ENCODE data around the gene PDE6H. TPM values are rescaled to one million over a fixed set of nuclear protein-coding genes. Genes with fewer than 3 reads are reported as not detected.

PDE6H gene
- total RNA-seq, 2 experiments from 2014 or later, result not detected

GRCh38 chr12:15005064-15005463 is 32.2 kb downstream of the PDE6H start:
- TF ChIP-seq CTCF (IDR thresholded peaks at IDR 0.05), result no peak
- intact Hi-C loops (cut with DNase I, micrococcal nuclease), result no loop called here
- no peaks in the 10 kb centered on the region for H3K4me1 Mint-ChIP-seq (ENCODE audit: low read depth)
- no peak overlapping the region for H3K4me3 Mint-ChIP-seq
- H3K36me3 Mint-ChIP-seq (ENCODE audit: low read depth), result no peaks in the 10 kb centered on the region
- H3K27ac Mint-ChIP-seq, result no peak overlapping the region
- Histone ChIP-seq H3K4me3 (ENCODE audit: low read length) (no peak overlapping the region), H3K4me1 (ENCODE audit: insufficient read depth, low read length) (no peaks in the 10 kb centered on the region), H3K27me3 (ENCODE audit: control insufficient read depth in 1 of 2, insufficient read depth in 2 of 2, low read length in 2 of 2) (peaks cover 20 to 24% of the 10 kb centered on the region in 2 experiments), H3K36me3 (ENCODE audit: insufficient read depth, low read length) (no peaks in the 10 kb centered on the region), H3K9me3 (ENCODE audit: control insufficient read depth in 1 of 2, insufficient read depth in 1 of 2, low read length in 2 of 2) (no peaks in the 10 kb centered on the region), H3K27ac (ENCODE audit: low read depth in 1 of 2, low read length in 2 of 2) (no peak overlapping the region)
- CTCF ChIA-PET, result interaction anchor here (1.4 kb wide), 1 partner anchor 9 kb away, joined by 3 read pairs; no protein-coding TSS in a partner anchor
- ATAC-seq (ENCODE audit: poor library complexity) (no peak), DNase-seq (no peak)
- no peaks in the 10 kb centered on the region for H3K9me3 Mint-ChIP-seq
- POLR2A ChIA-PET, result no interaction called here
- peaks cover 53% of the 10 kb centered on the region for H3K27me3 Mint-ChIP-seq

- CTCF ChIA-PET, result no interaction called here
- POLR2A ChIA-PET, result interaction anchor here (0.7 to 1.3 kb wide), 3 partner anchors 10 to 237 kb away, joined by 3 read pairs; a partner anchor contains a TSS
- H3K4me3 Mint-ChIP-seq, result no peak overlapping the region
Measured at GRCh38 chr12:15007551-15007950, 34.7 kb downstream of the PDE6H start.

GRCh38 chr12:15011162-15011561 is 38.3 kb downstream of the PDE6H start:
- intact Hi-C loops (cut with DNase I, micrococcal nuclease), result loop anchor here in 1 of 2 experiments (5.0 kb wide), 1 partner anchor 206 kb away; no protein-coding TSS in a partner anchor
- DNase-seq (no peak), ATAC-seq (ENCODE audit: poor library complexity) (no peak)
- H3K27me3 ChIP-seq (ENCODE audit: control insufficient read depth in 1 of 2, insufficient read depth in 2 of 2, low read length in 2 of 2), result peaks cover 0 to 9% of the 10 kb centered on the region in 2 experiments
- H3K4me1 Mint-ChIP-seq (ENCODE audit: low read depth), result no peaks in the 10 kb centered on the region
- H3K36me3 ChIP-seq (ENCODE audit: insufficient read depth, low read length), result no peaks in the 10 kb centered on the region
- H3K9me3 ChIP-seq (ENCODE audit: control insufficient read depth in 1 of 2, insufficient read depth in 1 of 2, low read length in 2 of 2), result no peaks in the 10 kb centered on the region
- no peak overlapping the region for H3K4me3 Mint-ChIP-seq
- ChIA-PET POLR2A (interaction anchor here (1.9 kb wide), 1 partner anchor 11 kb away, joined by 5 read pairs; no protein-coding TSS in a partner anchor), CTCF (no interaction called here)
- no peaks in the 10 kb centered on the region for H3K9me3 Mint-ChIP-seq
- no peak overlapping the region for H3K27ac Mint-ChIP-seq
- peaks cover 23% of the 10 kb centered on the region for H3K27me3 Mint-ChIP-seq
- H3K36me3 Mint-ChIP-seq (ENCODE audit: low read depth), result no peaks in the 10 kb centered on the region
- H3K27ac ChIP-seq (ENCODE audit: low read depth in 1 of 2, low read length in 2 of 2), result no peak overlapping the region
- peak; percentile 33 for TF ChIP-seq CTCF (IDR thresholded peaks at IDR 0.05)
- H3K4me3 ChIP-seq (ENCODE audit: low read length), result no peak overlapping the region
- H3K4me1 ChIP-seq (ENCODE audit: insufficient read depth, low read length), result peaks cover 3% of the 10 kb centered on the region

More at GRCh38 chr12:15007551-15007950, 34.7 kb downstream of the PDE6H start:
- peaks cover 20 to 24% of the 10 kb centered on the region in 2 experiments for H3K27me3 ChIP-seq (ENCODE audit: control insufficient read depth in 1 of 2, insufficient read depth in 2 of 2, low read length in 2 of 2)
- Mint-ChIP-seq H3K27ac (no peak overlapping the region), H3K9me3 (no peaks in the 10 kb centered on the region), H3K27me3 (peaks cover 53% of the 10 kb centered on the region), H3K4me1 (ENCODE audit: low read depth) (no peaks in the 10 kb centered on the region), H3K36me3 (ENCODE audit: low read depth) (no peaks in the 10 kb centered on the region)
- no peak overlapping the region for H3K4me3 ChIP-seq (ENCODE audit: low read length)
- DNase-seq (no peak), ATAC-seq (ENCODE audit: poor library complexity) (no peak)
- TF ChIP-seq CTCF (IDR thresholded peaks at IDR 0.05), result no peak
- H3K9me3 ChIP-seq (ENCODE audit: control insufficient read depth in 1 of 2, insufficient read depth in 1 of 2, low read length in 2 of 2), result no peaks in the 10 kb centered on the region
- H3K27ac ChIP-seq (ENCODE audit: low read depth in 1 of 2, low read length in 2 of 2), result no peak overlapping the region
- H3K4me1 ChIP-seq (ENCODE audit: insufficient read depth, low read length), result no peaks in the 10 kb centered on the region
- no peaks in the 10 kb centered on the region for H3K36me3 ChIP-seq (ENCODE audit: insufficient read depth, low read length)
- intact Hi-C loops (cut with DNase I, micrococcal nuclease), result no loop called here
